ENCODE results near the gene OPTN.

The OPTN gene

DNA sequence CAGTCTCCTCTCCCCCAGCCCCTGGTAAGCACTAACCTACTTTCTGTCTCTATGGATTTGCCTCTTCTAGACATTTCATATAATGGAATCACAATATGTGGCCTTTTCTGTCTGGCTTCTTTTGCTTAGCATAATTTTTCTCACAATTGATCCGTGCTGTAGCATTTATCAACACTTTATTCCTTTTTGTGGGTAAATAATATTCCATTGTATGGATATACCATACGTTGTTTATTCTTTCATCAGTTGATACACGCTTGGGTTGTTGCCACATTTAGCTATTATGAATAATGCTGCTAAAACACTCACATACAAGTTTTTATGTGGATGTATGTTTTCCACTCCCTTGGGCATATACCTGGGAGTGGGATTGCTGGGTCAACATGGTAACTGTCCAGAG, 87.2 kb downstream of the OPTN start:
- no peak overlapping the region for H3K27ac ChIP-seq
- TF ChIP-seq CTCF (conservative IDR thresholded peaks at IDR 0.05): no peak
